GM18873 (cell line): Measurements from ENCODE around the gene RAB24.
"Not testable (repeated sequence)": the region's sequence is repeated elsewhere in the genome, so short reads cannot be mapped to it uniquely, and the experiment has no call there.

Experiments used
- ATAC-seq: cut with Tn5 transposase; IDR thresholded peaks from one replicate; pipeline ENCODE4 v1.9.1; 2021; ENCODE audit warnings: mild to moderate bottlenecking, moderate library complexity, moderate number of reproducible peaks; ENCODE audit not compliant: unreplicated experiment, low FRiP score

Gene RAB24

DNA sequence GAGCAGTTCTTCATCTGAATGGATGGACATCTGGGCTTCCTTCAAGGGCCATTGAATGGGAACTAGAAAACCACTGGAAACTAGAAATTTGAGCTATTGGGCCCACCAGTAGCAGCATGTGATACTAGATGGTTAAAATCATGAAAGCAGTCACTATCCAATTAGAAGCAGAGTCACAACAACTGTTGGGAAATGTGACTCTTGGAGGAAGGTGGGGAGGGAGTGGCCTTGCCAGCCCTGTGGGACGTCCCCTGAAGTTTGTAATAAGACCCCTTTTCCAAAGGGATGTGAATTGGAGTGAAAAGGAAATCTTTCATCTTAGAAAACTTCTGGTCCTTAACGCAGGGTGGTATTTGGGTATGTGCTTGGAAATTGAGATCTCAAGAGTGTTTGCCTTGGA is 5.6 kb downstream of the RAB24 start:
- ATAC-seq: no peak

DNA sequence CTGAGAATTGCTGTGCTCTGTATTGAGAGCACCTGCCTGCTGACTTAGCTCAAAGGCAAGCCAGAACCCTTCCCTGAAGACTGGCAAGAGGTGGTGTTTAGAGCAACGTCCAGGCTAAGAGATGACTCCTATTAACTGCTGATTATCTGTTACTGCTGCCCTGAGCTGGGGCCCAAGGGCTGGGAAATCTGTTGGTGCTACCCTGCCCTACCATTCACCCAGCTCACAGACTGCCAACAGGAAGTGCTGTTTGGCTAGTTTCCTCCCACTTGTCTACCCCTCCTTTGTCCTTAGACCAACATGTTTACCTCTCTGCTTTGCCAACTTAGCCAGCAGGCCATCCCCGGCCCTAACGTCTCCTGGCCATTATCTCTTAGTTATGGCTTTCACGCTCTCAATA is 6.9 kb downstream of the RAB24 start:
- no peak for ATAC-seq

GRCh38 chr5:177295924-177296323 is 7.6 kb downstream of the RAB24 start:
- no peak for ATAC-seq

- ATAC-seq: no peak
Observed at GRCh38 chr5:177294632-177295031, 8.9 kb downstream of the RAB24 start.

GRCh38 chr5:177293819-177294581 is 9.5 kb downstream of the RAB24 start:
- ATAC-seq: no peak

DNA sequence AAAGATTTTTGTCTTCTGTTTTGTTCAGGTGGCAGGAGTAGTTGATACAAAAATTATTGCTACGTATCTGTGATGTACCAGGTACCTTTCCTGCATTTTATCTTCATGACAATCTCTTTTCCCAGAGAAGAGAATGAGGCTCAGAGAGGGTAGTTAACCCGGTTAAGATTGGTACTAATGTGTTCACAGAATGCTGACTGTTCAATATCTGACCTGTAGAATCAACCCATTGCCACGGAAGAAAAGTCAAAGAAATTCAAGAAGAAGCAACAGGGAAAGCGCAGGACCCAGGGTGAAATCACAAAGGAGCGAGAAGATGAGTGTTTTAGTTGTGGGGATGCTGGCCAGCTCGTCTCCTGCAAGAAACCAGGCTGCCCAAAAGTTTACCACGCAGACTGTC is 11.8 kb downstream of the RAB24 start:
- no peak for ATAC-seq

GRCh38 chr5:177290816-177291596 is 12.5 kb downstream of the RAB24 start:
- no peak for ATAC-seq

- ATAC-seq: no peak
Observed at GRCh38 chr5:177288191-177288590, 15.3 kb downstream of the RAB24 start.

GRCh38 chr5:177276886-177277285 is 26.6 kb downstream of the RAB24 start:
- no peak for ATAC-seq

- ATAC-seq: no peak
Observed at GRCh38 chr5:177275883-177276282, 27.6 kb downstream of the RAB24 start.

DNA sequence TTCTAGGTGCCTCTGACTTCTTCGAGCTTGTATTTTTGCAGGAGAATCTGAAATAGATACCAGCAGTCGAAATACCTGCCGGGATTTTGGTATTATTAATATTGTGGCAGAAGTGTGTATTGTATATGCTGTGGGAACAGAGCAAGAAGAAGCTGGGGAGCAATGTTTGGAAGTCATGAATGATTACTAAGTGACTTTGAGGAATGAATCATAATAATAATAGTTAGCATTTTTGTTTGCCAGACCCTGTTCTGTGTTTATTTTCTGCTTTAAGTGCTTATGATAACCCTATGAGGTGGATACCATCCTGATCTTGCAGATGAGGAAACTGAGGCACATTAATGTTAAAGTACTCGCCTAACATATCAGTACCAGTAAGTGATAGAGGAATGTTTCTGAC is 32.4 kb downstream of the RAB24 start:
- no peak for ATAC-seq

GRCh38 chr5:177270653-177271052 is 32.9 kb downstream of the RAB24 start:
- no peak for ATAC-seq

- no peak for ATAC-seq
Observed at GRCh38 chr5:177269976-177270375, 33.5 kb downstream of the RAB24 start.

DNA sequence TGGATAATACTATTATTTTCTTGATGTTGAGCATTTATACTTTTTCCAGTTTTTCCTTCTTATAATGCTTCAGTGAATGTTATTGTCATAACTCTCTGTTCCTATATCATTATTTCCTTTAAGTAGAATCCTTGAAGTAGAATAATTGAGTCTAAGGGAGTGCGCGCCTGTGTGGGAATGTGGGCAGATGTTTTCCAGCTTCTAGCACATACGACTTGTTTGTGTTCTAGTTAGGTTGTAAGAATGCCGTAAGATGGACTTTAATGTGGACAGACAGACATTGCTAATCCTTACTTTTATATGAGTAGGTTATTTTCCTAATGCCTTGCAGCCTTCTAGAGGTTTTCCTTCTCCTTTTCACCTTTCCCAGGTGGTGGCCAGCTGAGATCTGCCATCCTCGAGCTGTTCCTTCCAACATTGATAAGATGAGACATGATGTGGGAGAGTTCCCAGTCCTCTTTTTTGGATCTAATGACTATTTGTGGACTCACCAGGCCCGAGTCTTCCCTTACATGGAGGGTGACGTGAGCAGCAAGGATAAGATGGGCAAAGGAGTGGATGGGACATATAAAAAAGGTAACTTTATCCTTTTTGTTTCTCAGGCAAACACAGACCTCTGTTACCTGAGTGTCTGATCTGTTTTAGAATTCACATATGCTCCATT is 34.2 kb downstream of the RAB24 start:
- no peak for ATAC-seq

GRCh38 chr5:177265395-177265794 is 38.1 kb downstream of the RAB24 start:
- no peak for ATAC-seq

- no peak for ATAC-seq
Observed at GRCh38 chr5:177264178-177264577, 39.3 kb downstream of the RAB24 start.

DNA sequence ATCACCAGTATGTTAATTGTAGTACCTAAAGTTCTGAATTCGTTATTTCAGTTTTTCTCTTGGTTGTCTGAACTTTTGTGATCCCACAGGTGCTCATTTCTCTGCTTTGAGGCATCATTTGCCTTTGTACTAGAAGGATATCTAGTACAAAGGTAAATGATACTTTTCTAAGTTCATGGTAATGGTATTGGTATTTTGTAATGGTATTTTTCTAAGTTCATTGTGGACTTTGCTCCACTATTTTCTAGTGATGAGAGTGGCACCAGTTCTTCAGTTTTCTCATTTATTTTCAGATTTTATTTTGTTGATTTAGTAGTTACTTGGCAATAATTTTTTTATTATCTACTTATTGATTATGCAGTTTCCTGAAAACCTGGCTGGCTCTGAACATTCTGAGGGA is 42.0 kb downstream of the RAB24 start:
- no peak for ATAC-seq

GRCh38 chr5:177260961-177261360 is 42.6 kb downstream of the RAB24 start:
- ATAC-seq: no peak

DNA sequence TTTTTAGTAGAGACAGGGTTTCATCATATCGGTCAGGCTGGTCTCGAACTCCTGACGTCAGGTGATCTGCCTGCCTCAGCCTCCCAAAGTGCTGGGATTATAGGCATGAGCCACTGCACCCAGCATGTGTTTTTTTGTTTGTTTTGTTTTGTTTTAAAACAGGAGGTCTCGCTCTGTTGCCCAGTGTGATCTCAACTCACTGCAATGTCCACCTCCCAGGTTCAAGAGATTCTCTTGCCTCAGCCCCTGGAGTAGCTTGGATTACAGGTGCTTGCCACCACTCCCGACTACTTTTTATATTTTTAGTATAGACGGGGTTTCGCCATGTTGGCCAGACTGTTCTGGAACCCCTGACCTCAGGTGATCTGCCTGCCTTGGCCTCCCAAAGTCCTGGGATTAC is 44.8 kb downstream of the RAB24 start:
- not testable (repeated sequence) for ATAC-seq

DNA sequence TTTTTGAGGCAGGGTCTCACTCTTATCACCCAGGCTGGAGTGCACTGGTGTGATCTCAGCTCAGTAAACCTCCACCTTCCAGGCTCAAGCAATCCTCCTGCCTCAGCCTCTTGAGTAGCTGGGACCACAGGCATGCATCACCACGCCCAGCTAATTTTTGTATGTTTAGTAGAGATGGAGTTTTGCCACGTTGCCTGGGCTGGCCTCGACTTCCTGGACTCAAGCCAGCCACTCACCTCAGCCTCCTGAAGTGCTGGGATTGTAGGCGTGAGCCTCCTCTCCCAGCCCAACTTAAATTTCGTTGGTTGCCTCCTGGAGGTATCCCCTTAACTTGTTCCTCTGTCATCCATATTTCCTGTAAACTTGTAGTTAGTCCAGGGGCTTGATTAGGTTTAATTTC is 47.2 kb downstream of the RAB24 start:
- ATAC-seq: no peak

DNA sequence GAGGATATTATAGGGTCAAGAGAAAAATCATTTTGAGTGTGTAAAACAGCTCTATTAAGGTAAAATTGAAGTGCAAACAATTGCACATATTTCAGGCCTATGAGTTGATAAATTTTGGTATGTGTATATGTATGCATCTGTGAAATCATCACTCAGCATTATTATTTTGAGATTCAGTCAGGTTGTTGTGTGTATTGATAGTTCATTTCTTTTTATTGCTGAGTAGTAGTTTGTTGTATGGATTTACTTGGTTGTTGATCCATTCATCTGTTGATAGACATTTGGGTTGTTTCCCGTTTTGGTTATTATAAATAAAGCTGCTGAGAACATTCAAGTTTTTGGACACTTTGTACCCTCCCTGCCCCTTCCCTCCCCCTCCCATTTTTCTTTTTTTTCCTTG is 50.3 kb downstream of the RAB24 start:
- no peak for ATAC-seq
